HepG2 (cell line): ENCODE data around the gene NDUFS1. TPM values are rescaled to one million over a fixed set of nuclear protein-coding genes. Genes with fewer than 3 reads are reported as not detected.

Source experiments
- ATAC-seq: fragments of 200-7000 bp; cut with Tn5 transposase; 3 replicates; pipeline ENCODE4 v1.9.1; 2020; ENCODE audit warnings: mild to moderate bottlenecking, moderate library complexity
- BruUV-seq: library from RNA; stranded (reverse); fragments of 400-500 nt; replicated peaks from 2 replicates; lab custom pipeline; 2021; lab: Mats Ljungman, UMichigan
- CTCF ChIA-PET: fragments of 300-600 bp; formaldehyde crosslinking; extraction: SDS; loops from one replicate; lab custom pipeline; 2021; ENCODE audit warnings: low total read pairs, inconsistent platforms, low intra/inter-chr PET ratio; lab: Yijun Ruan, JAX
- POLR2A ChIA-PET: fragments of 350-600 bp; sonication (Branson Sonifier 250); formaldehyde crosslinking; loops from one replicate; lab custom pipeline; 2020; ENCODE audit warnings: antibody characterized with exemption, inconsistent platforms; lab: Yijun Ruan, JAX
- DNase-seq: peaks from one replicate; pipeline ENCODE4 v3.0.0-alpha.2; 2015; ENCODE audit warnings: low spot score
- FAIRE-seq: peaks from 3 replicates; lab custom pipeline; 2011; peaks lifted over from hg19 to GRCh38; lab: Jason Lieb, UNC
- H2AFZ ChIP-seq: one replicate; pipeline ENCODE4 v1.6.1; 2011; ENCODE audit warnings: low read length, inconsistent platforms
- H3K27ac ChIP-seq: fragments of 300-600 bp; 3 replicates; pipeline ENCODE4 v1.8.0; 2011; ENCODE audit warnings: mixed run types, mild to moderate bottlenecking, mixed read lengths, low read length, inconsistent platforms; ENCODE audit not compliant: insufficient read depth; ENCODE audit errors: extremely low read length
- H3K27me3 ChIP-seq, 2 experiments: fragments of 200-600 bp in 1 of 2; 2 replicates in 1 of 2; 3 replicates in 1 of 2; pipeline versions ENCODE4 v1.6.0 to v1.8.0; 2011; ENCODE audit warnings: low read length in 2 of 2, mild to moderate bottlenecking in 2 of 2, moderate library complexity in 2 of 2, inconsistent platforms in 1 of 2; ENCODE audit not compliant: insufficient read depth in 2 of 2, control insufficient read depth in 1 of 2
- H3K36me3 ChIP-seq, 2 experiments: fragments of 200-600 bp in 1 of 2; replicated peaks in 1 of 2; 2 replicates in 1 of 2; 3 replicates in 1 of 2; pipeline versions ENCODE4 v1.5.1 to v1.8.0; 2011; ENCODE audit warnings: low read length in 2 of 2, inconsistent platforms in 1 of 2; ENCODE audit not compliant: insufficient read depth in 2 of 2, control insufficient read depth in 1 of 2
- H3K4me1 ChIP-seq: 2 replicates; pipeline ENCODE4 v1.5.1; 2012; ENCODE audit warnings: low read length, inconsistent platforms; ENCODE audit not compliant: insufficient read depth
- H3K4me2 ChIP-seq: 2 replicates; pipeline ENCODE4 v1.6.0; 2011; ENCODE audit warnings: low read depth, low read length, inconsistent platforms
- H3K4me3 ChIP-seq, 3 experiments: fragments of 200-600 bp in 1 of 3; sonication (generic), shearing (Covaris generic) in 1 of 3; replicated peaks in 1 of 3; 2 replicates each; pipeline ENCODE4 v1.5.1; 2011 to 2016; ENCODE audit warnings: low read length in 3 of 3, inconsistent platforms in 2 of 3, low read depth in 2 of 3, mild to moderate bottlenecking in 2 of 3, control low read depth in 1 of 3, mixed read lengths in 1 of 3; ENCODE audit not compliant: insufficient read depth in 1 of 3
- H3K79me2 ChIP-seq: one replicate; pipeline ENCODE4 v1.6.1; 2011; ENCODE audit warnings: low read length, inconsistent platforms; ENCODE audit not compliant: insufficient read depth
- H3K9ac ChIP-seq: 2 replicates; pipeline ENCODE4 v1.6.0; 2011; ENCODE audit warnings: mild to moderate bottlenecking, low read depth, low read length, inconsistent platforms; ENCODE audit not compliant: insufficient read depth
- H3K9me3 ChIP-seq: 2 replicates; pipeline ENCODE4 v1.5.1; 2012; ENCODE audit warnings: mild to moderate bottlenecking, low read length
- H4K20me1 ChIP-seq: 2 replicates; pipeline ENCODE4 v1.6.0; 2011; ENCODE audit warnings: inconsistent platforms, mild to moderate bottlenecking, low read length, moderate library complexity; ENCODE audit not compliant: insufficient read depth
- ARID2 ChIP-seq: sonication (generic); formaldehyde crosslinking; IDR thresholded peaks from 2 replicates; pipeline ENCODE4 v1.8.1; 2022; ENCODE audit warnings: mild to moderate bottlenecking, missing genetic modification reagents, borderline replicate concordance
- ARNT ChIP-seq: fragments of 450-650 bp; IDR thresholded peaks from 2 replicates; pipeline ENCODE4 v1.6.1; 2017
- ASH2L ChIP-seq: fragments of 300-600, 200-600 bp; sonication (generic); IDR thresholded peaks from 2 replicates; pipeline ENCODE4 v1.7.0; 2017; ENCODE audit warnings: low read depth, mild to moderate bottlenecking, moderate library complexity, mixed read lengths, low read length; ENCODE audit not compliant: insufficient read length
- HDAC1 ChIP-seq: sonication (generic); formaldehyde crosslinking; IDR thresholded peaks from 2 replicates; pipeline ENCODE4 v1.5.1; 2020; ENCODE audit warnings: mild to moderate bottlenecking, missing genetic modification reagents
- NR2F1 ChIP-seq, 2 experiments: fragments of 450-650 bp in 1 of 2; formaldehyde crosslinking in 1 of 2; IDR thresholded peaks; 2 replicates each; pipeline versions ENCODE4 v1.5.0 to v1.6.1; 2016 to 2020; ENCODE audit warnings: mild to moderate bottlenecking in 1 of 2, missing compliant biosample characterization in 1 of 2, missing genetic modification reagents in 1 of 2, moderate library complexity in 1 of 2
- POGZ ChIP-seq: sonication (generic); formaldehyde crosslinking; IDR thresholded peaks from 2 replicates; pipeline ENCODE4 v1.4.0; 2020; ENCODE audit warnings: mild to moderate bottlenecking, missing genetic modification reagents
- RBFOX2 ChIP-seq: fragments of 200-400 bp; formaldehyde crosslinking; IDR thresholded peaks from 2 replicates; pipeline ENCODE4 v1.6.1; 2017; ENCODE audit warnings: low read depth, mild to moderate bottlenecking, low read length
- SAP130 ChIP-seq: IDR thresholded peaks from 2 replicates; pipeline ENCODE4 v1.6.1; 2016; ENCODE audit warnings: low read depth
- SMAD1 ChIP-seq: sonication (generic); formaldehyde crosslinking; IDR thresholded peaks from 2 replicates; pipeline ENCODE4 v1.4.0; 2020; ENCODE audit warnings: missing genetic modification reagents, low read depth, mild to moderate bottlenecking, borderline replicate concordance
- SP1 ChIP-seq, 2 experiments: fragments of 450-650 bp in 1 of 2; sonication (generic) in 1 of 2; formaldehyde crosslinking in 1 of 2; IDR thresholded peaks; 2 replicates each; pipeline versions ENCODE4 v1.4.0 to v1.6.1; 2016 to 2020; ENCODE audit warnings: missing genetic modification reagents in 1 of 2
- SRSF4 ChIP-seq: fragments of 200-400 bp; formaldehyde crosslinking; IDR thresholded peaks from one replicate; pipeline ENCODE4 v1.6.1; 2018; ENCODE audit warnings: mild to moderate bottlenecking, low read depth, low read length, moderate library complexity; ENCODE audit not compliant: poor library complexity, severe bottlenecking
- TEAD2 ChIP-seq: sonication (generic); formaldehyde crosslinking; IDR thresholded peaks from 2 replicates; pipeline ENCODE4 v1.9.0; 2021; ENCODE audit warnings: missing genetic modification reagents
- U2AF2 ChIP-seq: fragments of 200-400 bp; formaldehyde crosslinking; IDR thresholded peaks from 2 replicates; pipeline ENCODE4 v1.6.1; 2017; ENCODE audit warnings: low read depth, mild to moderate bottlenecking, low read length
- ZBTB1 ChIP-seq: sonication (generic); formaldehyde crosslinking; IDR thresholded peaks from 2 replicates; pipeline ENCODE4 v1.4.0; 2020; ENCODE audit warnings: missing genetic modification reagents, borderline replicate concordance
- ZBTB3 ChIP-seq: sonication (generic); formaldehyde crosslinking; IDR thresholded peaks from 2 replicates; pipeline ENCODE4 v1.4.0; 2020; ENCODE audit warnings: low read depth, mild to moderate bottlenecking, moderate library complexity, missing genetic modification reagents, borderline replicate concordance
- ZBTB34 ChIP-seq: sonication (generic); formaldehyde crosslinking; IDR thresholded peaks from 2 replicates; pipeline ENCODE4 v1.8.0; 2022; ENCODE audit warnings: mild to moderate bottlenecking, missing genetic modification reagents
- ZNF225 ChIP-seq: sonication (generic); formaldehyde crosslinking; IDR thresholded peaks from 2 replicates; pipeline ENCODE4 v1.4.0; 2020; ENCODE audit warnings: mild to moderate bottlenecking, missing genetic modification reagents
- ZNF431 ChIP-seq: sonication (generic); formaldehyde crosslinking; IDR thresholded peaks from 2 replicates; pipeline ENCODE4 v1.9.0; 2022; ENCODE audit warnings: missing genetic modification reagents, low read depth, mild to moderate bottlenecking, borderline replicate concordance
- ZNF607 ChIP-seq: sonication (generic); formaldehyde crosslinking; IDR thresholded peaks from 2 replicates; pipeline ENCODE4 v1.5.1; 2020; ENCODE audit warnings: missing genetic modification reagents, mild to moderate bottlenecking, borderline replicate concordance
- ZNF784 ChIP-seq: sonication (generic); formaldehyde crosslinking; IDR thresholded peaks from 2 replicates; pipeline ENCODE4 v1.5.1; 2020; ENCODE audit warnings: missing genetic modification reagents, mild to moderate bottlenecking, borderline replicate concordance
- ZNF816 ChIP-seq: sonication (generic); formaldehyde crosslinking; IDR thresholded peaks from 2 replicates; pipeline ENCODE4 v1.8.0; 2022; ENCODE audit warnings: missing genetic modification reagents, mild to moderate bottlenecking, borderline replicate concordance
- WGBS: methylation state at CpG from one replicate; pipeline ENCODE4 v1.1.6; 2017; ENCODE audit warnings: low lambda C conversion rate; 5-methylcytosine and 5-hydroxymethylcytosine counted together
- in situ Hi-C: cut with HindIII; loops from 2 replicates; pipeline ENCODE4 v1.10.0; 2017; ENCODE audit warnings: low pct_unique_long_range_greater_than_20kb; ENCODE audit not compliant: extremely low pct_ligation_motif_present
- intact Hi-C: fragments of 100-400 bp; cut with micrococcal nuclease; formaldehyde crosslinking; loops from one replicate; pipeline ENCODE4 v1.10.0; 2022; ENCODE audit not compliant: unreplicated experiment
- polyA plus RNA-seq, 8 experiments: library from polyadenylated mRNA; depleted of rRNA in 3 of 8; stranded (reverse) in 7 of 8; unstranded in 1 of 8; fragments of >200 nt; fragmentation: Illumina TruSeq in 4 of 8; extraction: Trizol in 4 of 8; gene quantifications; 2 replicates each; pipeline versions ENCODE4 v1.2.1 to v1.2.3, GENCODE V29; 2011 to 2016; ENCODE audit warnings: low read depth in 4 of 8, missing spikeins in 1 of 8, mixed read lengths in 1 of 8; ENCODE audit not compliant: insufficient read depth in 1 of 8
- total RNA-seq, 5 experiments: library from RNA; depleted of rRNA; stranded (reverse); fragments of >200 nt; fragmentation: Illumina TruSeq; extraction: Trizol; gene quantifications; 2 replicates each; pipeline ENCODE4 v1.2.3, GENCODE V29; 2016; ENCODE audit warnings: low read depth in 1 of 5

NDUFS1 gene
- total and polyA plus RNA-seq, 2 of the 13 experiments (the other 11 are each of a cell fraction or from before 2014, with no cell fraction given), result 139 to 242 TPM

DNA sequence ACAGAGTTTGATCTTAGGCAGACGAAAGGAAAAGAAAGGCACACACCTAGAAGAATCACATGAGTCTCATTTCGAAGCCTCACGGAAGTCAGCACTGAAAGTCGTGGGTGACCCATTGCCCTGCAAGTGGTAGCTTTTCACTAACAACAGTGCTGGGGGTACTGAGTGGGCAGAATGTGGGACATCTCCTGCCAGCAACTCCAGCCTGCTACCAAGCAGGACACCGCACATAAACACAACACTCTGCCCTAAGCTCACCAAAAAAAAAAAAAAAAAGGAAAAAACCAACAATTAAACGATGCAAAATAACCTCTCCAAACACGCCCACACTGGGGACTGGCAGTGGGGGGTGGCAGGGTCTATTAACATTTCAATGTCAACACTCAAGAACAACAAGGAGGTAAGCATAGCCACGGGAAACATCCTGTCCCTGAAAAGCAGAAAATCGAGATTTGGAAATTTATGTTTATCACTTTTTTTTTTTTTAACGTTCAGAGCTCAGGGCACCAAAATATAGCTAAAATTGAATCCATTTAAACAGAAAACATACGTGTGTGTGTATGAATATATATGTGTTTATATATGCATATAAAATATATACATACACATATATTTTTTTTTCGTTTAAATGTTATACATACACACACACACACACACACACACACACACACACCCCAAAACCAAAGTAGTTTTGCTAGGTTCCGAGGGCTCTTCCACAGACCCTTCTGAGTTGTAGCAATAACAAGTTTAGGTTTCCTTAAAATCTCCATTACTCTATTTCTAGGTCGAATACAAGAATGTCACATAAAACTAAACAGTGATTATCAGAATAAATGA is 75.4 kb downstream of the NDUFS1 start:
- Histone ChIP-seq H3K4me2 (peak overlapping the region; percentile 85), H3K79me2 (peaks cover 82% of the 10 kb centered on the region), H3K27me3 (no peaks in the 10 kb centered on the region; a peak in 2 of 5 replicates), H3K4me1 (peaks cover 54% of the 10 kb centered on the region), H3K36me3 (no peaks in the 10 kb centered on the region), H3K9ac (peak overlapping the region; percentile 97), H4K20me1 (no peaks in the 10 kb centered on the region), H2AFZ (no peak overlapping the region), H3K27ac (peak overlapping the region; percentile 100), H3K9me3 (no peaks in the 10 kb centered on the region), H3K4me3 (peak overlapping the region; percentile 73 to 100 (median 84))
- CTCF ChIA-PET, result no interaction called here
- intact Hi-C loops, result no loop called here
- WGBS, result 19% methylated on average over 14 of the region's 14 CpGs
- in situ Hi-C loops, result no loop called here
- BruUV-seq, result TSS peak; percentile 39
- no peak for ATAC-seq
- DNase-seq, result no peak
- no peak for FAIRE-seq
- POLR2A ChIA-PET, result interaction anchor here (1.1 to 2.3 kb wide), 2 partner anchors 11 to 76 kb away, joined by 3 to 20 read pairs; partner anchors contain the start of genes EEF1B2 and NDUFS1
- TF ChIP-seq ZNF816 (no peak), POGZ (0 out of 2 replicates have a peak, but pooled peaks have one; percentile 19), ZBTB34 (CRISPR knock-in tag) (no peak), ZBTB1 (CRISPR knock-in tag) (no peak), HDAC1 (CRISPR knock-in tag) (no peak), TEAD2 (CRISPR knock-in tag) (no peak), ASH2L (peak; percentile 8), SMAD1 (CRISPR knock-in tag) (no peak), ARNT (no peak), NR2F1 (CRISPR knock-in tag; IDR thresholded peaks at IDR 0.05) (no peak), SRSF4 (no peak), ZNF784 (CRISPR knock-in tag) (peak; percentile 17; the same call in 1 of the 2 replicates), SAP130 (CRISPR knock-in tag) (0 out of 2 replicates have a peak, but pooled peaks have one; percentile 24), SP1 (IDR thresholded peaks at IDR 0.05) (no peak), SP1 (CRISPR knock-in tag; IDR thresholded peaks at IDR 0.05) (no peak), ZNF225 (CRISPR knock-in tag) (no peak), RBFOX2 (0 out of 2 replicates have a peak, but pooled peaks have one; percentile 33), ARID2 (no peak), ZNF607 (no peak), ZNF431 (CRISPR knock-in tag) (no peak), U2AF2 (no peak), ZBTB3 (CRISPR knock-in tag) (peak; percentile 14; the same call in 1 of the 2 replicates)
